ENCODE data around the gene TSSK6. TPM values are rescaled to one million over a fixed set of nuclear protein-coding genes. Genes with fewer than 3 reads are reported as not detected.

TSSK6 gene
- total and polyA plus RNA-seq, 4 donors: 0.21 to 2.3 (median 1.1) TPM

- H3K27ac ChIP-seq (ENCODE audit: low read depth in 1 of 2, low read length in 2 of 2): no peak overlapping the region
- TF ChIP-seq FOXA2 (IDR thresholded peaks at IDR 0.05) (no peak), EGR1 (IDR thresholded peaks at IDR 0.05; ENCODE audit: low read depth in 2 of 2) (no peak), SP1 (IDR thresholded peaks at IDR 0.05) (no peak), YY1 (IDR thresholded peaks at IDR 0.05) (no peak), TAF1 (conservative IDR thresholded peaks at IDR 0.05) (no peak), RXRA (IDR thresholded peaks at IDR 0.05) (no peak), FOXA1 (IDR thresholded peaks at IDR 0.05) (no peak)
- H3K9me3 ChIP-seq (ENCODE audit: control insufficient read depth in 4 of 4, low read length in 3 of 4): no peaks in the 10 kb centered on the region
- no peaks in the 10 kb centered on the region for H3K27me3 ChIP-seq (ENCODE audit: control insufficient read depth in 4 of 4, insufficient read depth in 4 of 4, low read length in 3 of 4)
- no peak overlapping the region for H3K4me3 ChIP-seq (ENCODE audit: low read depth in 1 of 3, low read length in 3 of 3)
- H3K9ac ChIP-seq (ENCODE audit: low read depth in 1 of 2, low read length in 2 of 2): no peak overlapping the region
- no peaks in the 10 kb centered on the region for H3K36me3 ChIP-seq (ENCODE audit: control insufficient read depth in 4 of 4, insufficient read depth in 3 of 4, low read depth in 1 of 4, low read length in 3 of 4)
- DNase-seq (ENCODE audit: low spot score): no peak
- no peaks in the 10 kb centered on the region for H3K4me1 ChIP-seq (ENCODE audit: control insufficient read depth in 4 of 4, insufficient read depth in 4 of 4, low read length in 3 of 4)
- 68% methylated on average over 4 of the region's 4 CpGs for WGBS
These were observed 44.6 kb upstream of the TSSK6 start for GRCh38 chr19:19559931-19560330.

GRCh38 chr19:19558636-19559035 lies 43.3 kb upstream of the TSSK6 start:
- WGBS: 93% methylated on average over 16 of the region's 16 CpGs
- H3K4me3 ChIP-seq (ENCODE audit: low read depth in 1 of 3, low read length in 3 of 3): no peak overlapping the region
- no peaks in the 10 kb centered on the region for H3K4me1 ChIP-seq (ENCODE audit: control insufficient read depth in 4 of 4, insufficient read depth in 4 of 4, low read length in 3 of 4)
- H3K27ac ChIP-seq (ENCODE audit: low read depth in 1 of 2, low read length in 2 of 2): no peak overlapping the region
- H3K9ac ChIP-seq (ENCODE audit: low read depth in 1 of 2, low read length in 2 of 2): no peak overlapping the region
- H3K9me3 ChIP-seq (ENCODE audit: control insufficient read depth in 4 of 4, low read length in 3 of 4): no peaks in the 10 kb centered on the region
- H3K36me3 ChIP-seq (ENCODE audit: control insufficient read depth in 4 of 4, insufficient read depth in 3 of 4, low read depth in 1 of 4, low read length in 3 of 4): no peaks in the 10 kb centered on the region
- TF ChIP-seq ZBTB33 (IDR thresholded peaks at IDR 0.05): no peak
- TF ChIP-seq SP1 (IDR thresholded peaks at IDR 0.05): no peak
- TF ChIP-seq CTCF (IDR thresholded peaks at IDR 0.05; ENCODE audit: low read depth, low read length, missing input control): no peak
- TF ChIP-seq FOXA2 (IDR thresholded peaks at IDR 0.05): no peak
- no peak for TF ChIP-seq FOXA1 (IDR thresholded peaks at IDR 0.05)
- TF ChIP-seq, protein P1, sequence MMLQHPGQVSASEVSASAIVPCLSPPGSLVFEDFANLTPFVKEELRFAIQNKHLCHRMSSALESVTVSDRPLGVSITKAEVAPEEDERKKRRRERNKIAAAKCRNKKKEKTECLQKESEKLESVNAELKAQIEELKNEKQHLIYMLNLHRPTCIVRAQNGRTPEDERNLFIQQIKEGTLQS (IDR thresholded peaks at IDR 0.05): no peak
- no peak for TF ChIP-seq TAF1 (conservative IDR thresholded peaks at IDR 0.05)
- DNase-seq (ENCODE audit: low spot score): no peak
- H3K27me3 ChIP-seq (ENCODE audit: control insufficient read depth in 4 of 4, insufficient read depth in 4 of 4, low read length in 3 of 4): no peaks in the 10 kb centered on the region

DNA sequence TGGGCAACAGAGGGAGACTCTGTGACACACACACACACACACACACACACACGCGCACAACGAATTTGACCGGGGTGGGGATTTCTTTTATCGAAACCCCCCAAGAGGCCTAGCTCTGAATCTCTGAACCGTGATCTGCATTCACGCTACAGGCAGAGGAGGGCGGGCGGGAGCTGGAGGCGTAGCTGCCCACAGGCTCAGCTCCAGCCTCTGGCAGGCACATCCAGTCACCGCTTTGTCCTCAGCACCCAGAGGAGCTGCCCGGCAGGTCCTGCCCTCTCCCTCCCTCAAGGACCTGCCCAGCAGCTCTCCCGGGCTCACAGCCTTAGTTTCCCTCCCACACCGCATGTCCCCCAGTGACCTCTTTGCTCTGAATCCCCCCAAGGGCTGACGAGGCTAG lies 42.7 kb upstream of the TSSK6 start:
- Histone ChIP-seq H3K27ac (ENCODE audit: low read depth in 1 of 2, low read length in 2 of 2) (no peak overlapping the region), H3K36me3 (ENCODE audit: control insufficient read depth in 4 of 4, insufficient read depth in 3 of 4, low read depth in 1 of 4, low read length in 3 of 4) (no peaks in the 10 kb centered on the region), H3K9me3 (ENCODE audit: control insufficient read depth in 4 of 4, low read length in 3 of 4) (no peaks in the 10 kb centered on the region), H3K9ac (ENCODE audit: low read depth in 1 of 2, low read length in 2 of 2) (no peak overlapping the region), H3K4me1 (ENCODE audit: control insufficient read depth in 4 of 4, insufficient read depth in 4 of 4, low read length in 3 of 4) (no peaks in the 10 kb centered on the region), H3K27me3 (ENCODE audit: control insufficient read depth in 4 of 4, insufficient read depth in 4 of 4, low read length in 3 of 4) (no peaks in the 10 kb centered on the region), H3K4me3 (ENCODE audit: low read depth in 1 of 3, low read length in 3 of 3) (no peak overlapping the region)
- no peak for DNase-seq (ENCODE audit: low spot score)
- WGBS: 79% methylated on average over 15 of the region's 15 CpGs
- TF ChIP-seq HNF4G (IDR thresholded peaks at IDR 0.05) (no peak), YY1 (IDR thresholded peaks at IDR 0.05) (no peak), ZBTB33 (IDR thresholded peaks at IDR 0.05) (no peak), JUND (IDR thresholded peaks at IDR 0.05) (no peak), SP1 (IDR thresholded peaks at IDR 0.05) (no peak), TAF1 (conservative IDR thresholded peaks at IDR 0.05) (no peak), FOXA1 (IDR thresholded peaks at IDR 0.05) (no peak), NR2F2 (IDR thresholded peaks at IDR 0.05) (no peak), EGR1 (IDR thresholded peaks at IDR 0.05; ENCODE audit: low read depth in 2 of 2) (no peak), RAD21 (IDR thresholded peaks at IDR 0.05) (no peak)
- TF ChIP-seq, protein P2, sequence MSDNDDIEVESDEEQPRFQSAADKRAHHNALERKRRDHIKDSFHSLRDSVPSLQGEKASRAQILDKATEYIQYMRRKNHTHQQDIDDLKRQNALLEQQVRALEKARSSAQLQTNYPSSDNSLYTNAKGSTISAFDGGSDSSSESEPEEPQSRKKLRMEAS (IDR thresholded peaks at IDR 0.05): no peak
- TF ChIP-seq, protein P1 (IDR thresholded peaks at IDR 0.05): no peak

Measured in liver (tissue), 9 donors.